ENCODE measurements around the gene ATRN. TPM values are rescaled to one million over a fixed set of nuclear protein-coding genes. Genes with fewer than 3 reads are reported as not detected.

Gene ATRN
- total and polyA plus RNA-seq, 2 of the 8 experiments (the other 6 are each of a cell fraction or from before 2014, with no cell fraction given), result 12.0 to 17.4 TPM

GRCh38 chr20:3583765-3584164, 112.9 kb downstream of the ATRN start (continued):
- no peak for TF ChIP-seq CTCF (IDR thresholded peaks at IDR 0.05; ENCODE audit: control extremely low read depth in 1 of 3, insufficient read depth in 1 of 3, low read depth in 1 of 3, low read length in 3 of 3)

All from H1 (cell line).